Memory B cell (primary cell): ENCODE data around the gene RABEPK.
"Not testable (repeated sequence)": the region's sequence is repeated elsewhere in the genome, so short reads cannot be mapped to it uniquely, and the experiment has no call there.

Source experiments
- ATAC-seq: fragments of 150-1000 bp; cut with Tn5 transposase; 2 replicates; pipeline ENCODE4 v1.10.0; 2021; ENCODE audit warnings: low read depth, mild to moderate bottlenecking, moderate library complexity
- DNase-seq, 2 donors: peaks; one replicate each; pipeline ENCODE4 v3.0.0; 2022; ENCODE audit warnings: low spot score in 2 of 2
- H3K27ac Mint-ChIP-seq: one replicate; pipeline ENCODE4 v1.8.0; 2022; ENCODE audit warnings: mild to moderate bottlenecking, moderate library complexity, mixed read lengths
- H3K27me3 Mint-ChIP-seq: one replicate; pipeline ENCODE4 v1.8.0; 2022; ENCODE audit warnings: mixed read lengths
- H3K36me3 Mint-ChIP-seq: one replicate; pipeline ENCODE4 v1.8.0; 2022; ENCODE audit warnings: mild to moderate bottlenecking, mixed read lengths
- H3K4me1 Mint-ChIP-seq: one replicate; pipeline ENCODE4 v1.8.0; 2022; ENCODE audit warnings: mixed read lengths
- H3K4me3 Mint-ChIP-seq: one replicate; pipeline ENCODE4 v1.8.0; 2022; ENCODE audit warnings: mild to moderate bottlenecking, moderate library complexity, mixed read lengths
- H3K9me3 Mint-ChIP-seq: one replicate; pipeline ENCODE4 v1.8.0; 2022; ENCODE audit warnings: mixed read lengths

Gene RABEPK

GRCh38 chr9:125243792-125244260, 43.5 kb downstream of the RABEPK start:
- H3K4me3 Mint-ChIP-seq, result no peak overlapping the region
- no peak for ATAC-seq
- peaks cover 9% of the 10 kb centered on the region for H3K4me1 Mint-ChIP-seq
- DNase-seq, result no peak
- H3K36me3 Mint-ChIP-seq, result peaks cover 4% of the 10 kb centered on the region
- no peaks in the 10 kb centered on the region for H3K9me3 Mint-ChIP-seq
- H3K27ac Mint-ChIP-seq, result no peak overlapping the region
- no peaks in the 10 kb centered on the region for H3K27me3 Mint-ChIP-seq

- Mint-ChIP-seq H3K36me3 (no peaks in the 10 kb centered on the region), H3K9me3 (no peaks in the 10 kb centered on the region), H3K27me3 (no peaks in the 10 kb centered on the region), H3K4me1 (peaks cover 6% of the 10 kb centered on the region), H3K27ac (no peak overlapping the region), H3K4me3 (no peak overlapping the region)
- DNase-seq (no peak), ATAC-seq (no peak)
Measured at GRCh38 chr9:125246261-125246667, 45.9 kb downstream of the RABEPK start.

GRCh38 chr9:125254231-125254630, 53.9 kb downstream of the RABEPK start:
- DNase-seq (no peak), ATAC-seq (no peak)
- Mint-ChIP-seq H3K9me3 (no peaks in the 10 kb centered on the region), H3K4me1 (peaks cover under 1% of the 10 kb centered on the region), H3K4me3 (no peak overlapping the region), H3K27me3 (no peaks in the 10 kb centered on the region), H3K36me3 (no peaks in the 10 kb centered on the region), H3K27ac (no peak overlapping the region)

GRCh38 chr9:125255781-125256391, 55.5 kb downstream of the RABEPK start:
- Mint-ChIP-seq H3K4me1 (peaks cover 2% of the 10 kb centered on the region), H3K9me3 (no peaks in the 10 kb centered on the region), H3K4me3 (no peak overlapping the region), H3K27ac (no peak overlapping the region), H3K36me3 (no peaks in the 10 kb centered on the region), H3K27me3 (no peaks in the 10 kb centered on the region)
- DNase-seq (no peak), ATAC-seq (no peak)

GRCh38 chr9:125258160-125258785, 57.9 kb downstream of the RABEPK start:
- Mint-ChIP-seq H3K27ac (no peak overlapping the region), H3K27me3 (no peaks in the 10 kb centered on the region), H3K4me3 (no peak overlapping the region), H3K36me3 (no peaks in the 10 kb centered on the region), H3K4me1 (peaks cover 8% of the 10 kb centered on the region), H3K9me3 (no peaks in the 10 kb centered on the region)
- DNase-seq (no peak), ATAC-seq (no peak)

- Mint-ChIP-seq H3K4me3 (no peak overlapping the region), H3K4me1 (peaks cover 14% of the 10 kb centered on the region), H3K9me3 (no peaks in the 10 kb centered on the region), H3K27ac (no peak overlapping the region), H3K27me3 (no peaks in the 10 kb centered on the region), H3K36me3 (peaks cover 2% of the 10 kb centered on the region)
- ATAC-seq (no peak), DNase-seq (no peak)
Measured at GRCh38 chr9:125258832-125259534, 58.6 kb downstream of the RABEPK start.

- peaks cover 22% of the 10 kb centered on the region for H3K4me1 Mint-ChIP-seq
- H3K27ac Mint-ChIP-seq, result peak overlapping the region; percentile 97
- H3K4me3 Mint-ChIP-seq, result peak overlapping the region; percentile 99
- H3K36me3 Mint-ChIP-seq, result peaks cover 2% of the 10 kb centered on the region
- no peaks in the 10 kb centered on the region for H3K9me3 Mint-ChIP-seq
- DNase-seq (no peak), ATAC-seq (no peak)
- no peaks in the 10 kb centered on the region for H3K27me3 Mint-ChIP-seq
Measured at GRCh38 chr9:125260561-125260960, 60.2 kb downstream of the RABEPK start.

GRCh38 chr9:125261501-125262293, 61.4 kb downstream of the RABEPK start, which contains the start of gene GAPVD1:
GAPVD1 (plus strand) TSS chr9:125261826; CDS start chr9:125298922, 37,096 bp downstream.
- Mint-ChIP-seq H3K4me3 (peak within 1 kb of the TSS; percentile 99), H3K4me1 (peaks cover 22% of the 10 kb centered on the region), H3K9me3 (no peaks in the 10 kb centered on the region), H3K27me3 (no peaks in the 10 kb centered on the region), H3K27ac (peak within 1 kb of the TSS; percentile 97), H3K36me3 (peaks cover 8% of the 10 kb centered on the region)
- DNase-seq (peak; percentile 94 to 96), ATAC-seq (peak; percentile 89)

- H3K27ac Mint-ChIP-seq, result peak overlapping the region; percentile 97
- H3K9me3 Mint-ChIP-seq, result no peaks in the 10 kb centered on the region
- H3K36me3 Mint-ChIP-seq, result peaks cover 8% of the 10 kb centered on the region
- H3K4me1 Mint-ChIP-seq, result peaks cover 22% of the 10 kb centered on the region
- ATAC-seq (no peak), DNase-seq (no peak)
- H3K27me3 Mint-ChIP-seq, result no peaks in the 10 kb centered on the region
- H3K4me3 Mint-ChIP-seq, result peak overlapping the region; percentile 99
Measured at GRCh38 chr9:125262294-125262991, 62.1 kb downstream of the RABEPK start.

- H3K4me3 Mint-ChIP-seq, result peak overlapping the region; percentile 50
Measured at GRCh38 chr9:125264068-125264467, 63.7 kb downstream of the RABEPK start.

GRCh38 chr9:125268394-125269013, 68.2 kb downstream of the RABEPK start:
- DNase-seq (no peak), ATAC-seq (no peak)
- peak overlapping the region; percentile 58 for H3K27ac Mint-ChIP-seq
- H3K4me3 Mint-ChIP-seq, result no peak overlapping the region
- no peaks in the 10 kb centered on the region for H3K27me3 Mint-ChIP-seq
- peaks cover 24% of the 10 kb centered on the region for H3K4me1 Mint-ChIP-seq
- no peaks in the 10 kb centered on the region for H3K9me3 Mint-ChIP-seq
- H3K36me3 Mint-ChIP-seq, result peaks cover 18% of the 10 kb centered on the region

More at GRCh38 chr9:125264068-125264467, 63.7 kb downstream of the RABEPK start:
- H3K27ac Mint-ChIP-seq, result peak overlapping the region; percentile 84
- not testable (repeated sequence) for ATAC-seq, DNase-seq, H3K36me3 Mint-ChIP-seq, H3K9me3 Mint-ChIP-seq, H3K27me3 Mint-ChIP-seq
- peaks cover 29% of the 10 kb centered on the region for H3K4me1 Mint-ChIP-seq

- H3K4me1 Mint-ChIP-seq, result peaks cover 20% of the 10 kb centered on the region
- H3K27me3 Mint-ChIP-seq, result no peaks in the 10 kb centered on the region
- no peaks in the 10 kb centered on the region for H3K9me3 Mint-ChIP-seq
- no peak overlapping the region for H3K4me3 Mint-ChIP-seq
- no peak overlapping the region for H3K27ac Mint-ChIP-seq
- ATAC-seq (no peak), DNase-seq (no peak)
- H3K36me3 Mint-ChIP-seq, result peaks cover 16% of the 10 kb centered on the region
Measured at GRCh38 chr9:125269014-125269397, 68.7 kb downstream of the RABEPK start.

GRCh38 chr9:125271081-125271480, 70.7 kb downstream of the RABEPK start:
- peaks cover 13% of the 10 kb centered on the region for H3K4me1 Mint-ChIP-seq
- ATAC-seq (no peak), DNase-seq (no peak)
- H3K4me3 Mint-ChIP-seq, result no peak overlapping the region
- H3K36me3 Mint-ChIP-seq, result peaks cover 15% of the 10 kb centered on the region
- no peaks in the 10 kb centered on the region for H3K9me3 Mint-ChIP-seq
- no peaks in the 10 kb centered on the region for H3K27me3 Mint-ChIP-seq
- H3K27ac Mint-ChIP-seq, result no peak overlapping the region
